OCI-LY1 (cell line): Measurements from ENCODE around the gene KCNJ9.
A peak's percentile ranks its signal among the peaks of the same experiment; 100 is the strongest.

ENCODE experiments used
- H2AFZ ChIP-seq: fragments of 200-600 bp; sonication (generic), shearing (Covaris generic); 2 replicates; pipeline ENCODE4 v1.6.0; 2014; ENCODE audit warnings: antibody characterized with exemption, mild to moderate bottlenecking, low read length
- H3F3A ChIP-seq: fragments of 200-600 bp; sonication (generic), shearing (Covaris generic); 2 replicates; pipeline ENCODE4 v1.6.0; 2014; ENCODE audit warnings: mild to moderate bottlenecking, antibody characterized with exemption, low read length, moderate library complexity; ENCODE audit not compliant: insufficient read depth
- H3K27ac ChIP-seq: fragments of 200-600 bp; sonication (generic); 2 replicates; pipeline ENCODE4 v1.5.1; 2014; ENCODE audit warnings: low read length, mixed run types, mild to moderate bottlenecking, low read depth; ENCODE audit not compliant: poor library complexity, severe bottlenecking
- H3K27me3 ChIP-seq: fragments of 200-600 bp; sonication (generic); 2 replicates; pipeline ENCODE4 v1.6.0; 2014; ENCODE audit warnings: antibody characterized with exemption, mild to moderate bottlenecking, low read length, moderate library complexity; ENCODE audit not compliant: insufficient read depth
- H3K36me3 ChIP-seq: fragments of 200-600 bp; sonication (generic); 2 replicates; pipeline ENCODE4 v1.6.1; 2014; ENCODE audit warnings: mild to moderate bottlenecking, antibody characterized with exemption, low read length, moderate library complexity, mixed read lengths; ENCODE audit not compliant: insufficient read depth
- H3K4me1 ChIP-seq: fragments of 200-600 bp; sonication (generic); 2 replicates; pipeline ENCODE4 v1.5.1; 2014; ENCODE audit warnings: mild to moderate bottlenecking, low read length, moderate library complexity; ENCODE audit not compliant: insufficient read depth, severe bottlenecking
- H3K4me2 ChIP-seq: fragments of 200-600 bp; sonication (generic), shearing (Covaris generic); 2 replicates; pipeline ENCODE4 v1.6.1; 2014; ENCODE audit warnings: low read length
- H3K4me3 ChIP-seq: fragments of 200-600 bp; sonication (generic); 2 replicates; pipeline ENCODE4 v1.5.1; 2014; ENCODE audit warnings: low read length, low read depth, mild to moderate bottlenecking, mixed read lengths; ENCODE audit not compliant: poor library complexity, severe bottlenecking
- H3K79me2 ChIP-seq: fragments of 200-600 bp; shearing (Covaris generic); 2 replicates; pipeline ENCODE4 v1.6.1; 2016; ENCODE audit warnings: mixed run types, low read length, mixed read lengths; ENCODE audit not compliant: insufficient read depth
- H3K9ac ChIP-seq: fragments of 200-600 bp; sonication (generic), shearing (Covaris generic); 2 replicates; pipeline ENCODE4 v1.6.1; 2014; ENCODE audit warnings: mild to moderate bottlenecking, low read length, mixed read lengths
- H3K9me2 ChIP-seq: fragments of 200-600 bp; sonication (generic), shearing (Covaris generic); 2 replicates; pipeline ENCODE4 v1.6.1; 2014; ENCODE audit warnings: low read depth, mild to moderate bottlenecking, low read length, mixed read lengths
- H3K9me3 ChIP-seq: fragments of 200-600 bp; shearing (Covaris generic); 2 replicates; pipeline ENCODE4 v1.6.1; 2014; ENCODE audit warnings: low read length, mixed read lengths
- H4K20me1 ChIP-seq: fragments of 200-600 bp; sonication (generic), shearing (Covaris generic); 2 replicates; pipeline ENCODE4 v1.6.0; 2016; ENCODE audit warnings: mild to moderate bottlenecking, low read length; ENCODE audit not compliant: insufficient read depth
- EZH2 ChIP-seq: fragments of 200-600 bp; sonication (generic), shearing (Covaris generic); IDR thresholded peaks from 2 replicates; pipeline ENCODE4 v1.8.0; 2017; ENCODE audit warnings: borderline replicate concordance, mixed run types, mild to moderate bottlenecking, antibody characterized with exemption, low read length, moderate library complexity, mixed read lengths
- TF ChIP-seq, protein P1 (sequence below): fragments of 200-600 bp; sonication (generic), shearing (Covaris generic); IDR thresholded peaks from 2 replicates; pipeline ENCODE4 v1.5.1; 2017; ENCODE audit warnings: mild to moderate bottlenecking, antibody characterized with exemption, low read length, moderate library complexity, mixed read lengths

KCNJ9 gene

DNA sequence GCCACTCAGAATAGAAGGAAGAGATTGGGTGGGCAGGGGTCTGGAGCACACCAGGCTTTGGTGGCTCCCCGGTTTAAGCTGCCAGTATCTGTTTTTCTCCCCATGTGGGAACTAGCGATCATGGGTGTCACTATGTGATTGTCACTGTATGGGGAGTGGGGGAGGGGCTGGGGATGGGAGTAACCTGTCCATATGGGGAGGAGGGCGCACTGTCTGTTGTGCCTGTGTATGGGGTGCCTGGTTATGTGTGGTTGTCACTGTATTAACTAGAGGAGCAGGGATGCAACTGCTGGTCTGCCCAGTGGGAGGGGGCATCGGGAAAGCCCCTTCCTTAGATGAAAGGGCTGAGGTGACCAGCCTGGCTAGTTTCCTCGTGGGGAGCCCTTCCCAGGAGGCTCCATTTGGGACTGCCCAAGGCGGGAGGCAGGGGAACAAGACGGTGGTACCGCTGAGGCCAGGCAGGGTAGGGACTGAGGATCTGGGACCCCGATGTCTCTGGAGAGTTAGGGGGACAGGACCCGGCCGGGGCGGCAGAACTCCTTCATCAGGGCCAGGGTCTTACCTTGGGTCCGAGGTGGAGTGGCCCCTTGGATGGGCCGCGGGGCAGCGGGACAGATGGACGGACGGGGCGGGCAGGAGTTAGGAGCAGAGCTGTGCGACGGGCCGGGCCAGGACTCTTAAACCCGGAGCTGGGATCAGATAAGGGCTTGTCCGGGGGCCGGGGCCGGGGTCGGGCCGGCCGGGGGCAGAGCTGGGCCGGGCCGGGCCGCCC, 11.7 kb upstream of the KCNJ9 start, which contains the start of gene KCNJ10:
KCNJ10 (minus strand) TSS at position 701 of the 772 bp plus-strand sequence. CDS start 27,628 bp downstream, outside the sequence.
- no peaks in the 10 kb centered on the region for H3K9me3 ChIP-seq
- TF ChIP-seq, protein P1, sequence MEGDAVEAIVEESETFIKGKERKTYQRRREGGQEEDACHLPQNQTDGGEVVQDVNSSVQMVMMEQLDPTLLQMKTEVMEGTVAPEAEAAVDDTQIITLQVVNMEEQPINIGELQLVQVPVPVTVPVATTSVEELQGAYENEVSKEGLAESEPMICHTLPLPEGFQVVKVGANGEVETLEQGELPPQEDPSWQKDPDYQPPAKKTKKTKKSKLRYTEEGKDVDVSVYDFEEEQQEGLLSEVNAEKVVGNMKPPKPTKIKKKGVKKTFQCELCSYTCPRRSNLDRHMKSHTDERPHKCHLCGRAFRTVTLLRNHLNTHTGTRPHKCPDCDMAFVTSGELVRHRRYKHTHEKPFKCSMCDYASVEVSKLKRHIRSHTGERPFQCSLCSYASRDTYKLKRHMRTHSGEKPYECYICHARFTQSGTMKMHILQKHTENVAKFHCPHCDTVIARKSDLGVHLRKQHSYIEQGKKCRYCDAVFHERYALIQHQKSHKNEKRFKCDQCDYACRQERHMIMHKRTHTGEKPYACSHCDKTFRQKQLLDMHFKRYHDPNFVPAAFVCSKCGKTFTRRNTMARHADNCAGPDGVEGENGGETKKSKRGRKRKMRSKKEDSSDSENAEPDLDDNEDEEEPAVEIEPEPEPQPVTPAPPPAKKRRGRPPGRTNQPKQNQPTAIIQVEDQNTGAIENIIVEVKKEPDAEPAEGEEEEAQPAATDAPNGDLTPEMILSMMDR: no peak
- no peak for TF ChIP-seq EZH2
- no peaks in the 10 kb centered on the region for H3F3A ChIP-seq
- H2AFZ ChIP-seq: no peak within 1 kb of the TSS; the same call in 1 of the 2 replicates
- H3K9ac ChIP-seq: peak within 1 kb of the TSS; percentile 42; the same call in 1 of the 2 replicates
- H4K20me1 ChIP-seq: no peaks in the 10 kb centered on the region
- peak within 1 kb of the TSS; percentile 67 for H3K4me3 ChIP-seq
- no peaks in the 10 kb centered on the region for H3K79me2 ChIP-seq
- no peaks in the 10 kb centered on the region for H3K36me3 ChIP-seq
- H3K9me2 ChIP-seq: no peaks in the 10 kb centered on the region
- no peak within 1 kb of the TSS for H3K27ac ChIP-seq
- no peaks in the 10 kb centered on the region; the same call in 1 of the 2 replicates for H3K27me3 ChIP-seq
- peak within 1 kb of the TSS; percentile 94 for H3K4me2 ChIP-seq
- peaks cover 12% of the 10 kb centered on the region for H3K4me1 ChIP-seq

DNA sequence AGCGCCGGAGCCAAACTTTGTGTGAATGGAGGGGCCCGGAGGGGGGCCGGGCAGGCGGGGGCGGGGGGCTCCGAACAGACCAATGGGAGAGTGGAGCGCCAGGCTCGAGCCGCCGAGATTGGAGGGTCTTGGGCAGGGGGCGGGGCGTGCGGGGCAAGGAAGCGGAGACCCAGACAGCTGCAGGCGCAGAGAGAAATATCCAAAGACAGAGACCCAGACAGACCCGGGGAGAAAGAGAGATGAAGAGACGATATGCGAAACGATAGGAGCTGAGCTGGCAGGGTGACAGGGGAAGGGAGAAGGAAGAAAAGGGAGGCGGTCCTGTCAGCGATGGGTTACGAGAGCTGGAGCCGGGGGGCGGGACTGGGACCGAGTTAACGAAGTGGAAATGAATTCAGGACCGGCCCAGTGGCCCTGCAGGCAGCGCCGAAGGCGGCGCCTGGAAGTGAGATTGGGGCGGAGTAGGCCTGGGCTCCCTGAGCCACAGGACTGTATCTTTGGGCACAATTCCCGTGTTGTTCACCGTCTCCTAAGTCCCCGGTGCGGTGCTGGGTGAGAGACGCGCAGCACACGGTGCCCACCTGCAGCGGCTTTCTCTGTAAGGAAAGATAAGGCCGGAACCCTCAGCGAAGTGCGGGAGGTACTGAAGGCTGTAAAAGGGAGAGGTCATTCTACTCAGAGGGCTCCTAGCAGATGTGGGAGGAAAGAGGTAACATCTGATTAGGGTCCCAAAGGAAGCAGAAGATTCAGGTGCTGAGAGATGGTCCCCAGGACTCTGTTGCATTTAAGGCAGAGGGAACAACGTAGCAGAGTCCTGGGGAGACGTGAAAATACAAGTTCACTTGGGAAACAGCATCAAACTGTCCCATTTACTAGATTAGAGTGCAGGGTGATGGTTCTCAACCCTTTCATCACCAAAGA, 10.8 kb upstream of the KCNJ9 start:
- Histone ChIP-seq H3K36me3 (no peaks in the 10 kb centered on the region), H3K4me2 (peak overlapping the region; percentile 94), H3K79me2 (no peaks in the 10 kb centered on the region), H4K20me1 (no peaks in the 10 kb centered on the region), H3K9ac (peak overlapping the region; percentile 42; the same call in 1 of the 2 replicates), H3K4me1 (peaks cover 12% of the 10 kb centered on the region), H3K27ac (no peak overlapping the region), H3K27me3 (no peaks in the 10 kb centered on the region), H2AFZ (no peak overlapping the region; the same call in 1 of the 2 replicates), H3F3A (no peaks in the 10 kb centered on the region), H3K9me3 (no peaks in the 10 kb centered on the region), H3K9me2 (no peaks in the 10 kb centered on the region), H3K4me3 (peak overlapping the region; percentile 67)
- TF ChIP-seq EZH2: no peak
- TF ChIP-seq, protein P1: no peak

GRCh38 chr1:160071289-160071688, 10.0 kb upstream of the KCNJ9 start:
- H3K9ac ChIP-seq: no peak overlapping the region
- no peaks in the 10 kb centered on the region for H3K9me3 ChIP-seq
- H3K4me1 ChIP-seq: peaks cover 12% of the 10 kb centered on the region
- no peak overlapping the region for H3K27ac ChIP-seq
- no peak overlapping the region for H3K4me3 ChIP-seq
- TF ChIP-seq EZH2: no peak
- TF ChIP-seq, protein P1: no peak
- H3K27me3 ChIP-seq: no peaks in the 10 kb centered on the region
- no peak overlapping the region for H2AFZ ChIP-seq
- no peaks in the 10 kb centered on the region for H4K20me1 ChIP-seq
- no peaks in the 10 kb centered on the region for H3K36me3 ChIP-seq
- H3K9me2 ChIP-seq: no peaks in the 10 kb centered on the region
- no peaks in the 10 kb centered on the region for H3F3A ChIP-seq
- H3K4me2 ChIP-seq: no peak overlapping the region
- H3K79me2 ChIP-seq: no peaks in the 10 kb centered on the region
